GM19468 (cell line): ENCODE measurements around the gene NRTN.
A peak's percentile ranks its signal among the peaks of the same experiment; 100 is the strongest.

ENCODE experiments used
- ATAC-seq: cut with Tn5 transposase; IDR thresholded peaks from one replicate; pipeline ENCODE4 v1.9.1; 2021; ENCODE audit warnings: mild to moderate bottlenecking, moderate library complexity, moderate number of reproducible peaks; ENCODE audit not compliant: unreplicated experiment; ENCODE audit errors: extremely low read depth

The NRTN gene

GRCh38 chr19:5809469-5809868 lies 4.6 kb downstream of the NRTN start:
- no peak for ATAC-seq

GRCh38 chr19:5811117-5811516 lies 6.2 kb downstream of the NRTN start:
- no peak for ATAC-seq

GRCh38 chr19:5814123-5814851 lies 9.4 kb downstream of the NRTN start:
- no peak for ATAC-seq

DNA sequence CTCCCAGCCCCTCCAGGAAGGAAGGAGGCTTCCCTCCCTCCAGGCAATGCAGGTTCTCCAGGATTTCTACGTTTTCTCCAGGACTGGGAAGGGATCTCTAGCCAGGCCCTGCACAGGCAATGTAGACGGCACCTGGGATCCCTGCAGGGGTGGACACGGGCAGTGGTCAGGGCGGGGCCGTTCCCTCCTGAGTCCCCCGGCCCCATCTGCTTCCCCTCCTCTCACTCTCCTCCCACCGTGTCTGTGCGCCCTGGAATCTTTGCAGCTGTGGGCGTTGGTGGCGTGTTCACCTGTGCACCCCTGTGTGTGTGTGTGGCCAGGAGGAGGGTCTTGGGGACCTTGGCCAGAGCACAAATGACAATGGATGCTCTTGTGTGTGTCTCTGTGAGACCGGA lies 10.0 kb downstream of the NRTN start:
- ATAC-seq = no peak

GRCh38 chr19:5817218-5817617 lies 12.4 kb downstream of the NRTN start:
- no peak for ATAC-seq

DNA sequence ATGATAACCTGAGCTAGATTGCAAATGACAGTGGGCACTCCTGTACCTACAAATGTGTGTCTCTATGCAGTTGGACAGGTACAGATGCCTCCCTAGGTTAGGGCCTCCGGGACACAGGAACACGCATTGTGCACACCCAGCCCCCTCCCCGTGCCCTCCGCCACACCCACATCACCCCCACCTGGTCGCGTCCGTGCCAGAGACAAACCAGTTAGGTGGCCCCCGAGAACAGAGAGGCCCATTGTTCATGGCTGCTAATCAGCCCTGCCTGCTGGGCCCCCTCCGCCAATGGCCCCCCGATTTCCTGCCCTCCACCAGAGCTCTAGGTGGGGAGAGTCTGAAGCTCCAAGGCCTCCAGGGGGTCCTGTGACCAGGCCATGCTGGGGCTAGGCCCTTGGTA lies 13.7 kb downstream of the NRTN start:
- ATAC-seq = no peak

- no peak for ATAC-seq
Measured at GRCh38 chr19:5820785-5821184, 15.9 kb downstream of the NRTN start.

- no peak for ATAC-seq
Measured at GRCh38 chr19:5821521-5822180, 16.8 kb downstream of the NRTN start.

DNA sequence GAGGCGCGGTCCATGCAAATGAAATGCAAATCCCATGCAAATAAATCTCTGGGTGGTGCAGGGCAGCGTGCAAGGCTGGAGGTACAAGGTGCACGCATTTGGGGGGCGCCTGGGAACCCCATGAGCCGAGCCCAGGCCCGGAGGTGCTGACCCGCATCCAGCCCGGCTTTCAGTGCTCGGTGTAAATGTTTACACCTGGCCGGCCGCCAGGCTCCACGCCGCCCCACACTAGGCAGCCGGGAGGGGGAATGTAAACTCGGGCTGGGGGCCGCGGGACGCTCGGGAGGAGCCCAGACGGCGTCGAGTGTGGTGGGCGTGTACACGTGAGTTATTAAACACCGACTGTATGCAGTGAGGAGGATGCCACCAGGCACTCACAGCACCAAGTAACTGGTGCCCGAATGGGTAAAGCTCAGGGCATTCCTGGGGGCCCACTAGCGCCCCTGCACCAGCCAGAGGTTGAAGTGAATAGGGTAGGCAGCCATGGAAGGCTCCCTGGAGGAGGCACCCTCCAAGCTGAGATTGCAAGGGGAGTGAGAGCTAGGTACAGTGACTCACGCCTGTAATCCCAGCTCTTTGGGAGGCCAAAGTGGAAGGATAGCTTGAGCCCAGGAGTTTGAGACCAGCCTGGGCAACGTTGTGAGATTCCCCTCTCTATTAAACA lies 17.4 kb downstream of the NRTN start:
- ATAC-seq = no peak

DNA sequence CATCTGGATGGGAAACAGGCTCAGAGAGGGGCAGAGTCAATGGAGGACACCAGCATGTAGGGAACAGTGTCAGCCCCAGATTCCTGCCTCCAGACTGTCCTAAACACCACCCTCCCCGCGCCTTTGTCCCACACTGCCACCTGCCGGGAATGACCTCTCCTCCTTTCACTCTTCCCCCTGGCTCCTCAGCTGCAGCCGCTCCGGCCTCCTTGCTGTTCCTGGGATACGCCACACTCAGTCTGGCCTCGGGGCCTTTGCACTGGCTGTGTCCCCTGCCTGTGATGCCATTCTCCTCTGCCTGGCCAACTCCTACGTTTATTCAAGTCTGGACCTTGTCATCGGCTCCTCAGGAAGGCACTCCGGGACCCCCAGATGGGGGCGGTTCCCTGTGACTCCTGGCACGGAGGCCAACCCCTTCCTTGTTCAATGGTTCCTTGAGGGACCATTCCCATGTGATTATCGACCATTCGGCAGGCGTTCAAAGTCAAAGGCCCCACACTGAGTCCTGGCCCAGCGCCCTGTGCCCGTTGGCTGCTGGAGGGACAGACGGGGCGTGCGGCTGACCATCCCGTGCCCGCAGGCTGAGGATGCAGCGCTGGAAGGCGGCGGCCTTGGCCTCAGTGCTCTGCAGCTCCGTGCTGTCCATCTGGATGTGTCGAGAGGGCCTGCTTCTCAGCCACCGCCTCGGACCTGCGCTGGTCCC lies 18.9 kb downstream of the NRTN start:
- ATAC-seq = no peak

GRCh38 chr19:5824751-5825150 lies 19.9 kb downstream of the NRTN start:
- no peak for ATAC-seq

DNA sequence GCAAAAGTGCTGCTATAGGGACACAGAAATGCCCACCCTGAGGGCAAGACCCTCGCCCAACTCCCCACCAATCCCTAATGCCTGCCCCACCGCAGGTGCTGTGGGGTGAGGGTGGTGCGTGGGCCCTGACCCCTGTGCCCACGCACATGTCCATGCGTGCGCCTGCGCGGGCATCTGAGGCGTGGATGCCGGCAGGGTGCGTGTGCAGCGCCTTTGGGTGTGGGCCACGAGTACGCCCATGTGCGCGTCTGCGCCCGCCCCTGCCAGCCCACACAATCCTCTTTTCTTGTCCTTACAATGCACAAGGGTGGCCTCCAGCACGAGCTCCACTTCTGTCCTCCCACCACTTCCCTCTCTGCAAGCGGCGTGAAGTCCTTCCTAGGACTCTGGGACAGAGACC lies 20.3 kb downstream of the NRTN start:
- no peak for ATAC-seq

- no peak for ATAC-seq
Measured at GRCh38 chr19:5826531-5827341, 21.9 kb downstream of the NRTN start.

- ATAC-seq = no peak
Measured at GRCh38 chr19:5827342-5827890, 22.5 kb downstream of the NRTN start.

- peak; percentile 57 for ATAC-seq
Measured at GRCh38 chr19:5827891-5828660, 23.2 kb downstream of the NRTN start.

GRCh38 chr19:5828661-5829566 lies 24.0 kb downstream of the NRTN start:
- ATAC-seq = no peak

DNA sequence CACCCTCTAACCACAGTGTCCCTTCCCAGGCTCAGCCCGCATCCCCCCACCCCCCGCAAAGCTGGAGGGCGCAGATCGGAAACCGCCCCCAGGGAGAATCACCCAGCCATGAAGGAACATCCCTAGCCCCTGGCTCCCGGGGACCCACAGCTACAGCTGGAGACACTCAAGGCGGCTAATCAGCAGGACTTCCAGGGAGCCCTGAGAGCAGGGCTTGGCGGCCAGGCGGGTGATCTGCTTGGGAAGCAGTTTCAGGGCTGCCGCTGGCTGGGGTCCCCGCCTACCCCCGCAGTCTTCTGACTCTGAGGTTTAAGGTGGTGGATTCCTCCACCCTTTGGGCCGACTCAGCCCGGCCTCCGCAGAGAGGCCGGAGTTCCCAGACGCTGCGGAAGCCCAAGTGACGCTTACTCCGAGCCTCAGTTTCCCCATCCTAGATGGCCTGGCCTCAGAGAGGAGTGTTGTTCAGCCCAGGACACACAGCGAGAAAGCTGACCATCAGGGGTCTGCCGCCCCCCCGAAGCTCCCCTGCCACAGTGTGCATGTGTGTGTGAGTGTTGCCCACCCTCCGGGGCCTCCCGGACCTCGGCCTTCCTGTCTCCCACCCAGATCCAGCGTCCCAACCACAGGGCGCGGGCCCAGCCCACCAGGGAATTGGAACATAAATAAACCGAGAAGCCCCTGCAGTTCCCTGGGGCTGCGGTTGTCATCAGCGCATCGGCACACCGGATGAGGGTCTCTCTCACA lies 24.9 kb downstream of the NRTN start:
- ATAC-seq = no peak
